Breast epithelium (tissue), 3 donors: Measurements from ENCODE around the gene LCN2.

Experiments
- POLR2A ChIP-seq: fragments of 450-650 bp; IDR thresholded peaks from one replicate; pipeline ENCODE4 v1.6.1; 2016; ENCODE audit warnings: antibody characterized with exemption, mild to moderate bottlenecking, moderate library complexity
- POLR2AphosphoS5 ChIP-seq, 3 donors: sonication (generic); formaldehyde crosslinking; IDR thresholded peaks; one replicate each; pipeline ENCODE4 v1.6.1; 2017; ENCODE audit warnings: antibody characterized with exemption in 3 of 3
- TF ChIP-seq, protein P1 (sequence below), 3 donors: fragments of 450-650 bp; IDR thresholded peaks; one replicate each; pipeline ENCODE4 v1.5.1; 2016 to 2017; ENCODE audit warnings: antibody characterized with exemption in 3 of 3, mild to moderate bottlenecking in 3 of 3, moderate library complexity in 3 of 3

DNA sequence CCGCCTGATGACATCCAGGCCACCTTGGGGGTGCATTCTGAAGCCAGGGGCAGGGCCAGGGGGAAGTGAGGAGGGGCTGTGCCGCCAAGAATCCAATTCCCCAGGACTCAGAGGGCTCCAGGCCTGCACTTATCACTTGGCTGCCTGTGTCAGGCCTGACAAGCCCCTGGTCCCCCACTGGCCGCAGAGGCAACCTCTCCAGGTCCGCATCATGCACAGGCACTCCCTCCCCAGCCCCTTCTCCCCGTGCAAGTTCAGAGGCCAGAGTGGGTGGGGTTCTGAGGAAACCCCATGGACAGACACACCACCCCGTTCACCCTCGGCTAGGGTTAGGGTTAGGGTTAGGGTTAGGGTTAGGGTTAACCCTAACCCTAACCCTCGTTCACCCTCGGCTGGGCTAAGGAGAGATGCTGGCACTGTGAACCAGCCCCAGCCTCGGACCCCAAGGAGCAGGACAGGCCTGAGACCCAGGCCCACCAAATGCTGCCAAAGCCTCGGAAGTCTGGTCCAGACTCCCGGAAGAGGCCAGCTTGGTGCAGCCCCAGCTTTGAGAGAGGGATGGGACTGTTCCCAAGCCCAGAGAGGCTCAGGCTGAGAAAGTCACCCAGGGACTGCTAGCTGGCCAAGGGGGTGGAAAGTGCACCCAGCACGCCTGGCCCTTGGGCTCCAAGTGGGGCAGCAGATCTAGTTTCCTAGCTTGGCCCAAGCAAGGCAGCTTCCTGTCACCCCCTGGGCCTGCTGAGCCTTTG, 4.9 kb downstream of the LCN2 start:
- TF ChIP-seq, protein P1, sequence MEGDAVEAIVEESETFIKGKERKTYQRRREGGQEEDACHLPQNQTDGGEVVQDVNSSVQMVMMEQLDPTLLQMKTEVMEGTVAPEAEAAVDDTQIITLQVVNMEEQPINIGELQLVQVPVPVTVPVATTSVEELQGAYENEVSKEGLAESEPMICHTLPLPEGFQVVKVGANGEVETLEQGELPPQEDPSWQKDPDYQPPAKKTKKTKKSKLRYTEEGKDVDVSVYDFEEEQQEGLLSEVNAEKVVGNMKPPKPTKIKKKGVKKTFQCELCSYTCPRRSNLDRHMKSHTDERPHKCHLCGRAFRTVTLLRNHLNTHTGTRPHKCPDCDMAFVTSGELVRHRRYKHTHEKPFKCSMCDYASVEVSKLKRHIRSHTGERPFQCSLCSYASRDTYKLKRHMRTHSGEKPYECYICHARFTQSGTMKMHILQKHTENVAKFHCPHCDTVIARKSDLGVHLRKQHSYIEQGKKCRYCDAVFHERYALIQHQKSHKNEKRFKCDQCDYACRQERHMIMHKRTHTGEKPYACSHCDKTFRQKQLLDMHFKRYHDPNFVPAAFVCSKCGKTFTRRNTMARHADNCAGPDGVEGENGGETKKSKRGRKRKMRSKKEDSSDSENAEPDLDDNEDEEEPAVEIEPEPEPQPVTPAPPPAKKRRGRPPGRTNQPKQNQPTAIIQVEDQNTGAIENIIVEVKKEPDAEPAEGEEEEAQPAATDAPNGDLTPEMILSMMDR (IDR thresholded peaks at IDR 0.05) = no peak
- no peak for TF ChIP-seq POLR2A
- no peak for TF ChIP-seq POLR2AphosphoS5 (IDR thresholded peaks at IDR 0.05)
